Tibial artery (tissue), 4 donors: Measurements from ENCODE around the gene DBH.
A peak's percentile ranks its signal among the peaks of the same experiment; 100 is the strongest.

Experiments used
- DNase-seq, 2 donors: peaks; one replicate each; pipeline ENCODE4 v3.0.0-alpha.2; 2019
- H3K27ac ChIP-seq, 2 donors: fragments of 200-600 bp; sonication (generic) in 1 of 2; 1 replicate in 1 of 2; 2 replicates in 1 of 2; pipeline ENCODE4 v1.5.1; 2018 to 2019; ENCODE audit warnings: mild to moderate bottlenecking in 1 of 2
- H3K27me3 ChIP-seq, 2 donors: fragments of 200-600 bp; sonication (generic) in 1 of 2; one replicate each; pipeline versions ENCODE4 v1.5.1 to v1.6.0; 2016 to 2019
- H3K36me3 ChIP-seq, 3 donors: fragments of 200-600 bp; sonication (generic) in 2 of 3; one replicate each; pipeline ENCODE4 v1.5.1; 2016 to 2019; ENCODE audit warnings: mild to moderate bottlenecking in 2 of 3
- H3K4me1 ChIP-seq, 4 donors: fragments of 200-600 bp; sonication (generic) in 2 of 4; 1 replicate in 3 of 4; 2 replicates in 1 of 4; pipeline ENCODE4 v1.5.1; 2016 to 2019
- H3K4me3 ChIP-seq, 2 donors: fragments of 200-600 bp; sonication (generic) in 1 of 2; 1 replicate in 1 of 2; 2 replicates in 1 of 2; pipeline ENCODE4 v1.5.1; 2018 to 2019; ENCODE audit warnings: mild to moderate bottlenecking in 2 of 2
- H3K9me3 ChIP-seq, 3 donors: fragments of 200-600 bp; sonication (generic) in 1 of 3; one replicate each; pipeline ENCODE4 v1.5.1; 2016 to 2019
- intact Hi-C: fragments of 100-400 bp; cut with DNase I; formaldehyde crosslinking; loops from one replicate; pipeline ENCODE4 v1.15.0; 2023; ENCODE audit warnings: low total_unique reads
- TF ChIP-seq, protein P1 (sequence below), 2 experiments: fragments of 200-600 bp in 1 of 2; fragments of 450-650 bp in 1 of 2; IDR thresholded peaks; one replicate each; pipeline ENCODE4 v1.5.1; 2017 to 2019; ENCODE audit warnings: antibody characterized with exemption in 2 of 2, mild to moderate bottlenecking in 1 of 2, moderate library complexity in 1 of 2

Gene DBH

DNA sequence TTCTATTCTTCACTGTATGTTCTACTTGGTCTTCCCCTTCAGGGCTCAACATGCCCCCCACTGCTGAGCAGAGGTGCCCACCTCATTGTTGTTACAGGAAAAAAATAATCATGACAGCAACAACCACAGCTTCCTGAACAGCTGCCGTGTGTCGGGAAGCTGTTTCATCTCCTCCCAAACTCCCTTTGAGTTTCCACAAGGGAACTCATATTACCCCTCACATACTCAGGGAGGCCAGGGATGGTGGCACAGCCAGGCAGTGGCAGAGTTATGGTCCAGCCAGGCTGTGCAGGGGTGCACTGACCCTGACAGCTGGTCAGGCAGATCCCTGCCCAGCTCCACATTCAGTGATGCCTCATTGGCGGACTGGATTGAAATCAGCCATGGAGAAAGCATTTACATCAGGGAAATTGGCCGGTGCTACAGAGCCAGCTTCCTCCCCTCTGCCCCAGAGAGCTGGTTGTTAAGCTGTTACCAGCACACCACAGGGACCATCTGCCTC, 64.7 kb downstream of the DBH start:
- peak in 1 of 2 donors; percentile 38 for DNase-seq
- H3K4me3 ChIP-seq: no peak overlapping the region
- intact Hi-C loops: no loop called here

DNA sequence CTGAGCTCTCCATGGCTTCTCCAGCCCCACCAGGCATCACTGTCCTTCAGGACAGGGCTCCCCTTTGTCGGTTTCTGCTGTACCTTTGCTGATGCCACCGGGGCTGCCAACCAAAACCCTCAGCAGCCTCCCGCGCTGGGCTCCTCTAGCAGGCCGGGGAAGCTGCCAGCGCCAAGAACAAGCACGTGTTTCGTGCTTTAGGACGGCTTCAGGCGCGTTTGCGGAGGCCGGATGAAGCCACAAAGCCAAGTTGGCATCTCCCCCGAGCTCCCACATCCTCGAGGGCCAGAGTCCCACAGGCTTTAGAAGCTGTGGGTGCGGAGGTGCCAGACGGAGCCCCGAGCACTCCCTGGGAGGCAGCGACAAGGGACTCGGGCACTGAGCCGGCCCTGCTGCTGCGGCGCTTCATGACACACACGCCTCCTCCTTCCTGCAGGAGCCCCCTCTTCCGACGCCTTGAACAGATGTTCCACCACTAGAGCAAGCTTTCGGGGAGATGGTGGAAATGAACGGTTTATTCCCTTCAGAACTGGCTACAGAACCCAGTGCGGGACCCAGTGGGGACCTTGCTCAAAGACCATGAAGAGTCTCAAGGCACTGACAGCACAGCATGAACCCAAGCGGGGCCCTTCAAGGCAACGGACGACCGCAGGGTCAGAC, 65.3 kb downstream of the DBH start:
- no peak overlapping the region for H3K4me3 ChIP-seq
- TF ChIP-seq, protein P1, sequence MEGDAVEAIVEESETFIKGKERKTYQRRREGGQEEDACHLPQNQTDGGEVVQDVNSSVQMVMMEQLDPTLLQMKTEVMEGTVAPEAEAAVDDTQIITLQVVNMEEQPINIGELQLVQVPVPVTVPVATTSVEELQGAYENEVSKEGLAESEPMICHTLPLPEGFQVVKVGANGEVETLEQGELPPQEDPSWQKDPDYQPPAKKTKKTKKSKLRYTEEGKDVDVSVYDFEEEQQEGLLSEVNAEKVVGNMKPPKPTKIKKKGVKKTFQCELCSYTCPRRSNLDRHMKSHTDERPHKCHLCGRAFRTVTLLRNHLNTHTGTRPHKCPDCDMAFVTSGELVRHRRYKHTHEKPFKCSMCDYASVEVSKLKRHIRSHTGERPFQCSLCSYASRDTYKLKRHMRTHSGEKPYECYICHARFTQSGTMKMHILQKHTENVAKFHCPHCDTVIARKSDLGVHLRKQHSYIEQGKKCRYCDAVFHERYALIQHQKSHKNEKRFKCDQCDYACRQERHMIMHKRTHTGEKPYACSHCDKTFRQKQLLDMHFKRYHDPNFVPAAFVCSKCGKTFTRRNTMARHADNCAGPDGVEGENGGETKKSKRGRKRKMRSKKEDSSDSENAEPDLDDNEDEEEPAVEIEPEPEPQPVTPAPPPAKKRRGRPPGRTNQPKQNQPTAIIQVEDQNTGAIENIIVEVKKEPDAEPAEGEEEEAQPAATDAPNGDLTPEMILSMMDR (IDR thresholded peaks at IDR 0.05): no peak
- H3K27ac ChIP-seq: no peak overlapping the region
- peaks cover 0 to 11% (median 4%) of the 10 kb centered on the region in 4 donors for H3K4me1 ChIP-seq
- intact Hi-C loops: no loop called here
- DNase-seq: no peak
- no peaks in the 10 kb centered on the region for H3K36me3 ChIP-seq
- peaks cover 0 to 41% of the 10 kb centered on the region in 2 donors for H3K27me3 ChIP-seq
- H3K9me3 ChIP-seq: no peaks in the 10 kb centered on the region

More for the DNA sequence above, 64.7 kb downstream of the DBH start:
- Histone ChIP-seq H3K27me3 (peaks cover 0 to 44% of the 10 kb centered on the region in 2 donors), H3K36me3 (no peaks in the 10 kb centered on the region), H3K9me3 (no peaks in the 10 kb centered on the region), H3K4me1 (peaks cover 0 to 11% (median 4%) of the 10 kb centered on the region in 4 donors), H3K27ac (no peak overlapping the region)
- TF ChIP-seq, protein P1 (IDR thresholded peaks at IDR 0.05): no peak

DNA sequence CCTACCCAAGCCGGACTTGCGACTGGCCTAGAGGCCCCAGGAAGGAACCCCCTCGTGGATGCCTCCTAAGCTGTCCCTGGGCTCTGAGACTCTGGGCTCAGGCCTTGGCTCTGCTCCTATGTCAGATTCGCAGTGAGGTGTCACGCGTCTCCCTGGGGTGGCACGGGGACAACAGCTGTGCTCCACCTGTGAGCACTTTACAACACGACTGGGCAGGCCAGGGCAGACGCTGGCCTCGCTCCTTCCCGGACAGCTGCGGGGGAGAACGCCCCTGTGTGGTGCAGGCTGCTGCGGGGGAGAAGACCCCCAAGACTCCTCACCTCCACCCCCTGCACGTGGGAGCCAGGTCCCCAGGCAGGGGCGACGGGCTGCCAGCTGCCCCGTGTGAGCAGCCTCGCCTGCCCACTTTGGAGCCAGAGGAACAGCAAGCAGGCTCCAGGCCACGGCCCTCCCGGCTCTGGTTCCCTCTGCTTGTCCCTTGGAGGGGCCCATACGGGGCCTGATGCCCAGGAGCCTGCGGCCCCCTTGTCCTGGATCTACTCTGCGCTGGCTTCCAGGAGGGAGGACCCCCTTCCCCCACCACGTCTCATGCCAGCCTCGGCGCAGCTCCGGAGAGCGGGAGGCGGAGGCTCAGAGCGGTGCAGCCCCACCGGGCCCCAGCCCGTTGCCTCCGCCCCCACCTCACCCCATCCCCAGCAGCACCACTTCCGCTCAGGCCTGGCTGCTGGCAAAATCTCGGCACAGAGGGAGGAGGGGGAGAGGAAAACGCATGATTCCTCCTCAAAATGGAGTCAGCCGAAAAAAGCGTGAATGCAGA, 66.0 kb downstream of the DBH start:
- H3K36me3 ChIP-seq: no peaks in the 10 kb centered on the region
- TF ChIP-seq, protein P1 (IDR thresholded peaks at IDR 0.05): no peak
- intact Hi-C loops: no loop called here
- H3K9me3 ChIP-seq: no peaks in the 10 kb centered on the region
- no peak overlapping the region for H3K27ac ChIP-seq
- H3K4me3 ChIP-seq: peak overlapping the region; percentile 15 to 25
- peaks cover 0 to 16% (median 4%) of the 10 kb centered on the region in 4 donors for H3K4me1 ChIP-seq
- no peak for DNase-seq
- H3K27me3 ChIP-seq: peaks cover 0 to 41% of the 10 kb centered on the region in 2 donors

DNA sequence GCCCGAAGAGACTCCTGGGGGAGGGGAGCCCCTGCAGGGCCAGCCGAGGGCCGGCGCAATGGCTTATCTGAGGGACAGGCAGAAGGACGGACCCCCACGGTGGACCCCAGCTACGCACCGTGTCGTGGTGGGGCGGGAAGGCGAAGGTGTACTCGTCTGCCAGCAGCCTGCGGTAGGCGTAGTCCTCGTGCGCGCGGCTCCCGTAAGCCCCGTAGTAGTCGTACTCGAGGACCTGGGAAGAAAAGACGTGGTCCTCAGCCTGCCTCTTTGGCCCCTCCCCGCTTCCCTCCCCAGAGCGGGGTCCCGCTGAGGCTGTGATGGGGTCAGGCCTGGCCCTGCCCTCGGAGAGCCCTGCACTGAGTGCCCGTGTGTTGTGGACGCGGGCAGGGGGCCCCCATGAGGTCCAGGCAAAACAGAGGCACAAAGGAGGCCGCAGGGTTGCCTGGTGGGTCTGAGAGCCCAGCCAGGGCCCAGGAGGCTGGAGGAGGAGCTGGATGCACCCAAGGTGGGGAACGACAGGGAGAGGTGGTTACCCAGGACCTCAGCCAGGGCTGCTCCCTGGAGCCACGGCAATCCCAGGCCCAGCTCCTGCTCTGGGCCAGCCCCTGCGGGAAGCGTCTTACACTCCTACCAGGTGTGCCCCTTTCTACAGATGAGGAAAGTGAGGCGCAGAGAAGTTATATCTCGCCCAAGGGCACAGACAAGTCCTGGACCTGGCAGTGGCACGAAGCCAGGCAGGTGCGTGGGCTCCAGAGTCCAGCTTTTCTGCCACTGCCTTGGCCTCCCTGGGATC, 66.8 kb downstream of the DBH start:
- TF ChIP-seq, protein P1 (IDR thresholded peaks at IDR 0.05): no peak
- H3K9me3 ChIP-seq: no peaks in the 10 kb centered on the region
- H3K27me3 ChIP-seq: peaks cover 0 to 45% of the 10 kb centered on the region in 2 donors
- H3K27ac ChIP-seq: no peak overlapping the region
- DNase-seq: peak in 1 of 2 donors; percentile 60
- peaks cover 0 to 18% (median 4%) of the 10 kb centered on the region in 4 donors for H3K4me1 ChIP-seq
- peak overlapping the region; percentile 15 to 25 for H3K4me3 ChIP-seq
- intact Hi-C loops: no loop called here
- no peaks in the 10 kb centered on the region for H3K36me3 ChIP-seq
